Endodermal cell (in vitro differentiated cells): ENCODE results near the gene RGS13. TPM values are rescaled to one million over a fixed set of nuclear protein-coding genes. Genes with fewer than 3 reads are reported as not detected.

Source experiments
- DNase-seq: peaks from one replicate; pipeline ENCODE4 v3.0.0-alpha.2; 2017
- H3K27ac ChIP-seq: 2 replicates; pipeline ENCODE4 v1.5.1; 2013; ENCODE audit warnings: mild to moderate bottlenecking, low read depth, low read length, moderate library complexity
- H3K27me3 ChIP-seq: 2 replicates; pipeline ENCODE4 v1.6.1; 2013; ENCODE audit warnings: mild to moderate bottlenecking, low read length, moderate library complexity; ENCODE audit not compliant: insufficient read depth, control insufficient read depth, poor library complexity, severe bottlenecking
- H3K36me3 ChIP-seq: 2 replicates; pipeline ENCODE4 v1.7.0; 2013; ENCODE audit warnings: mild to moderate bottlenecking, low read length, moderate library complexity; ENCODE audit not compliant: control insufficient read depth, insufficient read depth
- H3K4me1 ChIP-seq: one replicate; pipeline ENCODE4 v1.7.0; 2013; ENCODE audit warnings: low read length; ENCODE audit not compliant: control insufficient read depth, insufficient read depth
- H3K4me3 ChIP-seq: 2 replicates; pipeline ENCODE4 v1.5.1; 2013; ENCODE audit warnings: mild to moderate bottlenecking, low read length, moderate library complexity
- H3K9ac ChIP-seq: 2 replicates; pipeline ENCODE4 v1.6.1; 2013; ENCODE audit warnings: mild to moderate bottlenecking, low read length, moderate library complexity; ENCODE audit not compliant: poor library complexity, severe bottlenecking; ENCODE audit errors: extremely low read depth
- H3K9me3 ChIP-seq: 2 replicates; pipeline ENCODE4 v1.6.1; 2013; ENCODE audit warnings: mild to moderate bottlenecking, low read length, moderate library complexity; ENCODE audit not compliant: control insufficient read depth
- H3K27ac Mint-ChIP-seq: 2 replicates; pipeline ENCODE4 v1.8.0; 2020; ENCODE audit warnings: mixed read lengths
- H3K27me3 Mint-ChIP-seq: 2 replicates; pipeline ENCODE4 v1.8.0; 2021; ENCODE audit warnings: mild to moderate bottlenecking, mixed read lengths; ENCODE audit not compliant: insufficient read depth
- H3K36me3 Mint-ChIP-seq: 2 replicates; pipeline ENCODE4 v1.8.0; 2020; ENCODE audit warnings: low read depth, mixed read lengths
- H3K4me1 Mint-ChIP-seq: 2 replicates; pipeline ENCODE4 v1.8.0; 2020; ENCODE audit warnings: mixed read lengths
- H3K4me3 Mint-ChIP-seq: 2 replicates; pipeline ENCODE4 v1.8.0; 2020; ENCODE audit warnings: mild to moderate bottlenecking, moderate library complexity, mixed read lengths
- H3K9me3 Mint-ChIP-seq: 2 replicates; pipeline ENCODE4 v1.8.0; 2020; ENCODE audit warnings: mild to moderate bottlenecking, mixed read lengths
- CTCF ChIP-seq: fragments of 200-600 bp; sonication (generic); conservative IDR thresholded peaks from 2 replicates; pipeline ENCODE4 v1.5.0; 2021; ENCODE audit warnings: antibody characterized with exemption, mild to moderate bottlenecking
- WGBS, 2 experiments: methylation state at CpG; one replicate each; pipeline versions ENCODE4 v1.1.5 to v1.1.7; 2013; ENCODE audit warnings: missing lambda C conversion rate in 2 of 2, mixed read lengths in 1 of 2; ENCODE audit not compliant: insufficient coverage in 1 of 2, insufficient read length in 1 of 2; 5-methylcytosine and 5-hydroxymethylcytosine counted together
- total RNA-seq, 2 donors: library from RNA; stranded (reverse); fragmentation: NEBNext Ultra II Directional in 1 of 2; extraction: Animal tissue kit (Norgen Biotek cat#: 25700) in 1 of 2; gene quantifications; 2 replicates in 1 of 2; 3 replicates in 1 of 2; pipeline ENCODE4 v1.2.1, GENCODE V29; 2021

Gene RGS13
- total RNA-seq, 2 donors from 2014 or later: not detected

GRCh38 chr1:192601143-192601542 is 34.8 kb upstream of the RGS13 start:
- no peak for DNase-seq
- Mint-ChIP-seq H3K27me3 (no peaks in the 10 kb centered on the region), H3K9me3 (no peaks in the 10 kb centered on the region), H3K27ac (no peak overlapping the region), H3K4me3 (no peak overlapping the region), H3K36me3 (no peaks in the 10 kb centered on the region), H3K4me1 (peaks cover 6% of the 10 kb centered on the region)
- Histone ChIP-seq H3K9ac (no peak overlapping the region), H3K27ac (no peak overlapping the region), H3K4me3 (no peak overlapping the region), H3K4me1 (peaks cover 9% of the 10 kb centered on the region), H3K9me3 (no peaks in the 10 kb centered on the region), H3K27me3 (no peaks in the 10 kb centered on the region), H3K36me3 (no peaks in the 10 kb centered on the region)
- no peak for TF ChIP-seq CTCF
- WGBS, 2 experiments: 100% methylated on average over 1 of the region's 1 CpG; no CpG with 5 or more reads in 1 of the 2 experiments

- no peak for DNase-seq
- no peaks in the 10 kb centered on the region for H3K9me3 ChIP-seq
- H3K36me3 Mint-ChIP-seq: no peaks in the 10 kb centered on the region
- no peak overlapping the region for H3K4me3 ChIP-seq
- H3K4me3 Mint-ChIP-seq: no peak overlapping the region
- no peaks in the 10 kb centered on the region for H3K36me3 ChIP-seq
- H3K27me3 Mint-ChIP-seq: no peaks in the 10 kb centered on the region
- H3K4me1 ChIP-seq: peaks cover 9% of the 10 kb centered on the region
- no peak overlapping the region for H3K27ac Mint-ChIP-seq
- H3K27ac ChIP-seq: no peak overlapping the region
- peaks cover 6% of the 10 kb centered on the region for H3K4me1 Mint-ChIP-seq
- no peaks in the 10 kb centered on the region for H3K27me3 ChIP-seq
- no peak for TF ChIP-seq CTCF
- no peak overlapping the region for H3K9ac ChIP-seq
- H3K9me3 Mint-ChIP-seq: no peaks in the 10 kb centered on the region
These were observed 34.4 kb upstream of the RGS13 start for GRCh38 chr1:192601567-192601966.

GRCh38 chr1:192602757-192603156 is 33.2 kb upstream of the RGS13 start:
- DNase-seq: no peak
- Histone ChIP-seq H3K36me3 (no peaks in the 10 kb centered on the region), H3K9ac (no peak overlapping the region), H3K4me3 (no peak overlapping the region), H3K27me3 (no peaks in the 10 kb centered on the region), H3K9me3 (no peaks in the 10 kb centered on the region), H3K4me1 (peaks cover 5% of the 10 kb centered on the region), H3K27ac (no peak overlapping the region)
- Mint-ChIP-seq H3K4me1 (peaks cover 6% of the 10 kb centered on the region), H3K27me3 (no peaks in the 10 kb centered on the region), H3K4me3 (no peak overlapping the region), H3K9me3 (no peaks in the 10 kb centered on the region), H3K36me3 (no peaks in the 10 kb centered on the region), H3K27ac (no peak overlapping the region)
- no peak for TF ChIP-seq CTCF
- 80 to 93% methylated on average over 1 of the region's 1 CpG for WGBS, 2 experiments
